ENCODE data around the gene KMT2E.

GRCh38 chr7:105130580-105130979, 116.6 kb downstream of the KMT2E start:
- TF ChIP-seq, protein P1, sequence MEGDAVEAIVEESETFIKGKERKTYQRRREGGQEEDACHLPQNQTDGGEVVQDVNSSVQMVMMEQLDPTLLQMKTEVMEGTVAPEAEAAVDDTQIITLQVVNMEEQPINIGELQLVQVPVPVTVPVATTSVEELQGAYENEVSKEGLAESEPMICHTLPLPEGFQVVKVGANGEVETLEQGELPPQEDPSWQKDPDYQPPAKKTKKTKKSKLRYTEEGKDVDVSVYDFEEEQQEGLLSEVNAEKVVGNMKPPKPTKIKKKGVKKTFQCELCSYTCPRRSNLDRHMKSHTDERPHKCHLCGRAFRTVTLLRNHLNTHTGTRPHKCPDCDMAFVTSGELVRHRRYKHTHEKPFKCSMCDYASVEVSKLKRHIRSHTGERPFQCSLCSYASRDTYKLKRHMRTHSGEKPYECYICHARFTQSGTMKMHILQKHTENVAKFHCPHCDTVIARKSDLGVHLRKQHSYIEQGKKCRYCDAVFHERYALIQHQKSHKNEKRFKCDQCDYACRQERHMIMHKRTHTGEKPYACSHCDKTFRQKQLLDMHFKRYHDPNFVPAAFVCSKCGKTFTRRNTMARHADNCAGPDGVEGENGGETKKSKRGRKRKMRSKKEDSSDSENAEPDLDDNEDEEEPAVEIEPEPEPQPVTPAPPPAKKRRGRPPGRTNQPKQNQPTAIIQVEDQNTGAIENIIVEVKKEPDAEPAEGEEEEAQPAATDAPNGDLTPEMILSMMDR (IDR thresholded peaks at IDR 0.05), result no peak
- no peak for TF ChIP-seq POLR2A (IDR thresholded peaks at IDR 0.05)
